Measurements from ENCODE around the gene NPHP4. TPM values are rescaled to one million over a fixed set of nuclear protein-coding genes. Genes with fewer than 3 reads are reported as not detected.

Gene NPHP4
- total and polyA plus RNA-seq, 10 of the 15 experiments (the other 5 are each of a cell fraction or from before 2014, with no cell fraction given) = 0.16 to 10.5 (median 3.1) TPM

GRCh38 chr1:5969168-5969567, 23.1 kb downstream of the NPHP4 start:
- SMC1A ChIA-PET (ENCODE audit: uncharacterized antibody, unreplicated experiment) = interaction anchor here (0.6 kb wide), 1 partner anchor 1783 kb away, joined by 3 read pairs; no protein-coding TSS in a partner anchor

GRCh38 chr1:5968161-5968736, 24.0 kb downstream of the NPHP4 start:
- 84% methylated on average over 11 of the region's 11 CpGs for WGBS (ENCODE audit: insufficient coverage, insufficient replicate concordance, low lambda C conversion rate, missing lambda C conversion rate)
- H3K4me1 ChIP-seq (ENCODE audit: control insufficient read depth, insufficient read depth, low read length) = no peaks in the 10 kb centered on the region
- no peaks in the 10 kb centered on the region for H3K27me3 ChIP-seq (replicated peaks in 1 of 2; ENCODE audit: control insufficient read depth in 2 of 2, insufficient read depth in 2 of 2, low read length in 1 of 2)
- no peak for FAIRE-seq
- in situ Hi-C loops (cut with MboI) = no loop called here
- no peaks in the 10 kb centered on the region for H3K9me3 ChIP-seq (replicated peaks; ENCODE audit: control insufficient read depth, insufficient read depth, low read length)
- H3K9ac ChIP-seq (ENCODE audit: control insufficient read depth, insufficient read depth, low read length) = no peak overlapping the region
- no peak overlapping the region for H3K27ac ChIP-seq (ENCODE audit: control insufficient read depth, insufficient read depth)
- TF ChIP-seq NR2F1 (conservative IDR thresholded peaks at IDR 0.05) (no peak), STAT3 (IDR thresholded peaks at IDR 0.05; ENCODE audit: low read depth, low read length) (no peak), EGR1 (IDR thresholded peaks at IDR 0.05; ENCODE audit: borderline replicate concordance in 1 of 2, low read depth in 2 of 2, low read length in 2 of 2) (no peak)
- TF ChIP-seq, protein P1, sequence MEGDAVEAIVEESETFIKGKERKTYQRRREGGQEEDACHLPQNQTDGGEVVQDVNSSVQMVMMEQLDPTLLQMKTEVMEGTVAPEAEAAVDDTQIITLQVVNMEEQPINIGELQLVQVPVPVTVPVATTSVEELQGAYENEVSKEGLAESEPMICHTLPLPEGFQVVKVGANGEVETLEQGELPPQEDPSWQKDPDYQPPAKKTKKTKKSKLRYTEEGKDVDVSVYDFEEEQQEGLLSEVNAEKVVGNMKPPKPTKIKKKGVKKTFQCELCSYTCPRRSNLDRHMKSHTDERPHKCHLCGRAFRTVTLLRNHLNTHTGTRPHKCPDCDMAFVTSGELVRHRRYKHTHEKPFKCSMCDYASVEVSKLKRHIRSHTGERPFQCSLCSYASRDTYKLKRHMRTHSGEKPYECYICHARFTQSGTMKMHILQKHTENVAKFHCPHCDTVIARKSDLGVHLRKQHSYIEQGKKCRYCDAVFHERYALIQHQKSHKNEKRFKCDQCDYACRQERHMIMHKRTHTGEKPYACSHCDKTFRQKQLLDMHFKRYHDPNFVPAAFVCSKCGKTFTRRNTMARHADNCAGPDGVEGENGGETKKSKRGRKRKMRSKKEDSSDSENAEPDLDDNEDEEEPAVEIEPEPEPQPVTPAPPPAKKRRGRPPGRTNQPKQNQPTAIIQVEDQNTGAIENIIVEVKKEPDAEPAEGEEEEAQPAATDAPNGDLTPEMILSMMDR (IDR thresholded peaks at IDR 0.05 in 2 of 3, conservative IDR thresholded peaks at IDR 0.05 in 1 of 3; ENCODE audit: control insufficient read depth in 2 of 3, extremely low read depth in 1 of 3, insufficient read depth in 1 of 3, low read depth in 3 of 3, low read length in 3 of 3) = no peak
- SMC1A ChIA-PET (ENCODE audit: uncharacterized antibody, unreplicated experiment) = no interaction called here
- DNase-seq (ENCODE audit: low read depth, low spot score) = no peak
- H3K4me2 ChIP-seq (ENCODE audit: control insufficient read depth, insufficient read depth) = no peak overlapping the region
- H3K36me3 ChIP-seq (ENCODE audit: control insufficient read depth in 2 of 2, insufficient read depth in 2 of 2, low read length in 1 of 2) = peaks cover 0 to 6% of the 10 kb centered on the region in 2 experiments; a peak in 3 of 4 replicates
- RAD21 ChIA-PET (ENCODE audit: unreplicated experiment) = no interaction called here
- no peak for ATAC-seq
- CTCF ChIA-PET = no interaction called here
- intact Hi-C loops (cut with micrococcal nuclease; ENCODE audit: unreplicated experiment) = no loop called here
- no peak overlapping the region for H2AFZ ChIP-seq (ENCODE audit: control insufficient read depth, low read depth, low read length)
- no peak overlapping the region for H3K4me3 ChIP-seq
- H4K20me1 ChIP-seq (ENCODE audit: control insufficient read depth, insufficient read depth) = no peaks in the 10 kb centered on the region
- no peaks in the 10 kb centered on the region for H3K79me2 ChIP-seq (ENCODE audit: control insufficient read depth, insufficient read depth, low read length)
- POLR2A ChIA-PET = no interaction called here
- no TSS peak for BruUV-seq (replicated peaks)

More at GRCh38 chr1:5969168-5969567, 23.1 kb downstream of the NPHP4 start:
- Histone ChIP-seq H3K27me3 (replicated peaks in 1 of 2; ENCODE audit: control insufficient read depth in 2 of 2, insufficient read depth in 2 of 2, low read length in 1 of 2) (no peaks in the 10 kb centered on the region), H3K27ac (ENCODE audit: control insufficient read depth, insufficient read depth) (no peak overlapping the region), H3K4me1 (ENCODE audit: control insufficient read depth, insufficient read depth, low read length) (no peaks in the 10 kb centered on the region), H2AFZ (ENCODE audit: control insufficient read depth, low read depth, low read length) (no peak overlapping the region), H3K9ac (ENCODE audit: control insufficient read depth, insufficient read depth, low read length) (no peak overlapping the region), H3K79me2 (ENCODE audit: control insufficient read depth, insufficient read depth, low read length) (no peaks in the 10 kb centered on the region), H4K20me1 (ENCODE audit: control insufficient read depth, insufficient read depth) (no peaks in the 10 kb centered on the region), H3K4me2 (ENCODE audit: control insufficient read depth, insufficient read depth) (no peak overlapping the region), H3K36me3 (ENCODE audit: control insufficient read depth in 2 of 2, insufficient read depth in 2 of 2, low read length in 1 of 2) (peaks cover 0 to 6% of the 10 kb centered on the region in 2 experiments; a peak in 3 of 4 replicates), H3K9me3 (replicated peaks; ENCODE audit: control insufficient read depth, insufficient read depth, low read length) (no peaks in the 10 kb centered on the region), H3K4me3 (no peak overlapping the region)
- WGBS (ENCODE audit: insufficient coverage, insufficient replicate concordance, low lambda C conversion rate, missing lambda C conversion rate) = 81% methylated on average over 10 of the region's 10 CpGs
- intact Hi-C loops (cut with micrococcal nuclease; ENCODE audit: unreplicated experiment) (no loop called here), in situ Hi-C loops (cut with MboI) (no loop called here)
- FAIRE-seq (no peak), DNase-seq (ENCODE audit: low read depth, low spot score) (no peak), ATAC-seq (no peak)
- CTCF ChIA-PET = no interaction called here
- TF ChIP-seq TCF12 (IDR thresholded peaks at IDR 0.05; ENCODE audit: low read depth, low read length) (no peak), WRNIP1 (IDR thresholded peaks at IDR 0.05; ENCODE audit: borderline replicate concordance, low read depth, low read length) (no peak), RCOR1 (conservative IDR thresholded peaks at IDR 0.05; ENCODE audit: low read depth, low read length) (no peak), CHD4 (IDR thresholded peaks at IDR 0.05) (no peak), POLR2A (IDR thresholded peaks at IDR 0.05; ENCODE audit: low read depth, low read length) (no peak), TBL1XR1 (IDR thresholded peaks at IDR 0.05; ENCODE audit: low read depth, low read length) (no peak)
- RAD21 ChIA-PET (ENCODE audit: unreplicated experiment) = no interaction called here
- BruUV-seq (replicated peaks) = no TSS peak
- POLR2A ChIA-PET = no interaction called here

Measured in GM12878 (cell line).